Measurements from ENCODE around the gene PDE7B. TPM values are rescaled to one million over a fixed set of nuclear protein-coding genes. Genes with fewer than 3 reads are reported as not detected.

PDE7B gene
- total RNA-seq, 2 donors from 2014 or later, result 0.18 to 0.25 TPM

DNA sequence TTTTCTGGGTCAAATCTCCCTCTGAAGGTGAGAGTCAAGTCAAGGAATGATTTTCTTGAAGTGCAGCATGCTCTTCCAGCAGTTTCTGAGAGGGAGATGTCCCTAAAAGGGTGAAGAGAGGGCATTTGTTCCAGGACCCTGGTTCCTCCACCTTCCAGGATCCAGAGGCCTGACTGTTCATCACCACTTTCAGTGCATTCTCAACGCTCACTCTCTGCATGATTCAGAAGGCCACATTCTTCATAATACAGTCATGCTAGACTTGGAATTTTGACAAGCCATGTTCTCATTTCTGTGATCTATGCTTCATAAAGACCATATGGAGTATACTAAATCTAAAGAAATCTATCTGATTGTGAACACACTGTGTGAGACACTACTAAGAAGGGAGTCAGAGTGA lies 85.1 kb downstream of the PDE7B start:
- no peak for DNase-seq
- H3K27me3 Mint-ChIP-seq, result no peaks in the 10 kb centered on the region
- H3K4me1 Mint-ChIP-seq, result no peaks in the 10 kb centered on the region
- H3K9me3 ChIP-seq (ENCODE audit: control insufficient read depth, low read length, poor library complexity, severe bottlenecking), result no peaks in the 10 kb centered on the region
- no peak overlapping the region for H3K4me3 Mint-ChIP-seq
- no peak overlapping the region for H3K27ac Mint-ChIP-seq
- no peaks in the 10 kb centered on the region for H3K36me3 Mint-ChIP-seq (ENCODE audit: low read depth)
- ATAC-seq, result no peak

DNA sequence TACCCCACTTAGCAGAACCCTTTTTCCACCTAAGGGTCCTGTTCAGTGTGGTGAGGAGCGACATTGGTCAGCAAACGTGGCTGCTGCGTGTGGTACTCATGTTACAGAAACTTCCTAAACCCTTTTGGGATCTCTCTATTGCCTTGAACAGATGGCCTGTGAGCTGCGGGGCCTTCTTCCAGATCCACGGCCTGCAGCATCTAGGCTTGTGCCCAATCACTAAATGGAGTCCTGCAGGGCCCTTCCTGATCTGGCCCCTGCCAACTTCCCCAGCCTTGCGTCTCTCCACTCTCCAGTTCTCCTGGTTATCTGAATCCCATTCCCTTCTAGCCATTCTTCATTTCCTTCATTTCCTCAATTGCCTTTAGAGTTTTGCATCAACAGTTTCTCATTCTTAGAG lies 85.6 kb downstream of the PDE7B start:
- no peak for DNase-seq
- H3K36me3 Mint-ChIP-seq (ENCODE audit: low read depth), result no peaks in the 10 kb centered on the region
- no peak overlapping the region for H3K27ac Mint-ChIP-seq
- H3K9me3 ChIP-seq (ENCODE audit: control insufficient read depth, low read length, poor library complexity, severe bottlenecking), result no peaks in the 10 kb centered on the region
- H3K27me3 Mint-ChIP-seq, result no peaks in the 10 kb centered on the region
- H3K4me3 Mint-ChIP-seq, result no peak overlapping the region
- no peaks in the 10 kb centered on the region for H3K4me1 Mint-ChIP-seq
- no peak for ATAC-seq

DNA sequence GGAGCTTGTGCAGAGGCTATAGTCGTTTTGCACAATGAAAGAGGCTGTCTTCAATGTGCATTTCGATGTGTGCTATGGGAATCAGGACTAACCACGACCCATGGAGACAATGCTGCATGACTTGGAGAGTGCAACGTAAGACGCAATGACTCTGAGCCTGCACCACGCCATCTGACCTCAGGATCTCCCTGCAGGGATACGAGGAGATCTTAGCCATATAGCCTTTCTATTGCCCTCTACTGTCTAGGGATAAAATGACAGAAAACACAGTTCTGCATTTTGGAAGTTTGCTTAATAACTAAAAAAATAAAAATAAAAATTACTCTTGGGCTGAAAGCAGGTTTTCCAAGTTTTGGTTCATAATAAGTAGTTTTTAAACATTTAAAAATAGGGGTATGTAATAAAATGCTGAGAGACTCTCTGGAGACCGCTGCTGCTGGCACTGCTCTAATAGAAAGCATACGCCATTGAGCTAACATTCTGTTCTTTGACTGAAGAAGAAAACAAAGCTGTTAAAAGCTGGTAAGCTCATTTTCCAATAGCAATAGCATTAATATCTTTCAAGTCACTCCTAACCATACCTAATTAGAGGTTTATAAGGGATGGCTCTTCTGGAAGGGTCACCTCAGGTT lies 87.2 kb downstream of the PDE7B start:
- no peaks in the 10 kb centered on the region for H3K36me3 Mint-ChIP-seq (ENCODE audit: low read depth)
- no peaks in the 10 kb centered on the region for H3K4me1 Mint-ChIP-seq
- H3K27me3 Mint-ChIP-seq, result no peaks in the 10 kb centered on the region
- H3K27ac Mint-ChIP-seq, result no peak overlapping the region
- DNase-seq (no peak), ATAC-seq (no peak)
- H3K4me3 Mint-ChIP-seq, result no peak overlapping the region
- H3K9me3 ChIP-seq (ENCODE audit: control insufficient read depth, low read length, poor library complexity, severe bottlenecking), result no peaks in the 10 kb centered on the region

DNA sequence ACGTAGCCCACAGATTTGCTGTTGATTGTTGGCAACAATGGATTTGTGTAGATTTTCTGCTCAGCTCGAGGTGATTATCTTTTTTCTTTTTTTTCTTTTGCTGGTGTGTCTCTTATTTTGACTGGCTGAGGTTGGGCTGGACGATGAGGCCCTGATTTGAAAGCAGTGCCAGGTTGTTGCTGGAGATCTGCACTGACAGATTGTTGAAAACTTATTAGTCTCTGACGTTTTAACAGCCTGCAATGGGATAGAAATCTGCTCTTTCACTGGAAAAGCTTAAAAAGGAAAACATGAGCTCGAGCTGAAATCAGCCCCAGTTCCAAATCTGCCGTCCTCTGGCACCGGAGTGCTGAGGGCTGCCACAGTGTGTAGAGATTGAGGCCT lies 87.7 kb downstream of the PDE7B start:
- Mint-ChIP-seq H3K27ac (no peak overlapping the region), H3K4me1 (no peaks in the 10 kb centered on the region), H3K4me3 (no peak overlapping the region), H3K27me3 (no peaks in the 10 kb centered on the region), H3K36me3 (ENCODE audit: low read depth) (no peaks in the 10 kb centered on the region)
- no peaks in the 10 kb centered on the region for H3K9me3 ChIP-seq (ENCODE audit: control insufficient read depth, low read length, poor library complexity, severe bottlenecking)
- DNase-seq, result no peak
- ATAC-seq, result no peak

DNA sequence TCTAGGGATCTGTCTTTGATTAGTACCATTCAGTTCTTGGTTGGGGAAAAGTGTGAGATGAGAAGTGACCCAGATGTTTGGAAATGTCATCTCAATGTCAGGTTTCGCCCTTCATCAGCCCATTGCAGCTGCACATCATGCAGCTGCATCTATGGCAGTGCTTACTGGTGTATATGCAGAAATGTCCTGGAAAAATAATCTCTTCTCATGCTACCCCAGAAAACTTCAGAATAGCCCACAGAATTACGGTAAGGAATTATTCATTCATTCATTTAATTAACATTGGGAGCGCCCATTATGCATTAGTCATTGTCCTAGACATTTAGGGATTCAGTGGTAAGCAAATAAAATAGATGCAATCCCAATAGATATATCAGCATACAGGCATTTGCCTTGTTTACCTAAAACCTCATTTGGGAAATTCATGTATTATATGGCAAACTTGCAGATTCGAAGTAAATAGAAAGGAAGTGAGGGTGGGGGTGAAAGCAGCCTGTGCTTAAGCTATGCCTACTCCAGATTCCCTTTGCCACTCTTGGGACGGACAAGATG lies 89.2 kb downstream of the PDE7B start:
- Mint-ChIP-seq H3K27ac (no peak overlapping the region), H3K4me1 (no peaks in the 10 kb centered on the region), H3K27me3 (no peaks in the 10 kb centered on the region), H3K36me3 (ENCODE audit: low read depth) (no peaks in the 10 kb centered on the region), H3K4me3 (no peak overlapping the region)
- no peak for DNase-seq
- ATAC-seq, result no peak
- H3K9me3 ChIP-seq (ENCODE audit: control insufficient read depth, low read length, poor library complexity, severe bottlenecking), result no peaks in the 10 kb centered on the region

DNA sequence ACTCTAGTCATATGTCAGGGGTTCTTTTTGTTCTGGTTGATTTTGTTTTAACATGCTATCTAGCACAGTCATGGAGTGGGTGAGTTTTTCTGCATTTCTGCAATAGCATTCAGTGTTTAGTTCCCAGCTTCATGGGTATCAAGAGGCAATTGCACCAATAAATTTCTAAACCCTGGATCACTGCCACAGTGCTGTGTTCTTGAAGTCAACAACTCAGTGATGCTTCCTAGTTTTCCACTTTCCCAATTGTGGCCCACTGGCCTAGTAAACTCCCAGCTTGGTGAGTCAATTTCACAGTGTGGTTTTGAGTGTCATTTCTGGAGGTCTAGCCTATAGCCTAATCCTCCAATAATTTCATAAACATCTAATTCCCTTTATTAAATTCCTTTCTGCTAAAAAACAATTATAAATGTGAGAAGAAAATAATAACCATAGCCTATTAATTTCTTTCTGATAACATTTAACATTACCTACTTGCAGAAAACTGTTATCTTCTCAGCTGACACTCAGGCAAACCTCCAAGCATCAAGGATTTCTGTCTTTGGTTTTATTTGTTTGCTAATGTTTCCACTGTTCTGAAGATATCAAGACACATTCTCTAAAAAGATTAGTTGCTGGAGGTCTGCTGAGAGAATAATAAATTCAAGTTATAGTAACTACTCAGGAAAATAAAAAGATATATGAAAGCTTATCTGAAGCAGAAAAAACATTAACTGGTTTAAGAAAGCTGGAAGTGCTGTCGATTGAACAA lies 89.9 kb downstream of the PDE7B start:
- no peak overlapping the region for H3K4me3 Mint-ChIP-seq
- no peak for ATAC-seq
- H3K27ac Mint-ChIP-seq, result no peak overlapping the region
- no peaks in the 10 kb centered on the region for H3K9me3 ChIP-seq (ENCODE audit: control insufficient read depth, low read length, poor library complexity, severe bottlenecking)
- DNase-seq, result no peak
- no peaks in the 10 kb centered on the region for H3K36me3 Mint-ChIP-seq (ENCODE audit: low read depth)
- H3K4me1 Mint-ChIP-seq, result no peaks in the 10 kb centered on the region
- H3K27me3 Mint-ChIP-seq, result no peaks in the 10 kb centered on the region

DNA sequence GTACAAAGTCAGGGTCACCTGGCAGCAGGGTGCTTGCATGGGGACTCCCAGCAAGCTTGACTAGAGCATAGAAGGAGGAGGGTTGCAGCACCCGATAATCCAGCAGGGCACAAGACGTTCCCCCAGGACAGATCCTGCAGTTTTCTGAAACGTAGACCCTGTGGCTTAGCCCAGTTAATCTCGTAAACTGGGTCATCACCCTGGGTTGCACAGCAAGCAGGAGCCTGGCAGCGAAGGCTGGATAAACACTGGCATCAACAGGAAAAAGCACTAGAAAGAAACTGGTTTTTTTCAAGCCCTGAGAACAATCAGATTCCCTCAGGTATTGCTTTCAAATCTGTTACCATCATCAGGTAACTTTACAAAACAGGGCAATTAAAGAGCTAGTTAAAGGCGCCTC lies 92.6 kb downstream of the PDE7B start:
- ATAC-seq (no peak), DNase-seq (no peak)
- Mint-ChIP-seq H3K27me3 (no peaks in the 10 kb centered on the region), H3K4me3 (no peak overlapping the region), H3K27ac (no peak overlapping the region), H3K4me1 (no peaks in the 10 kb centered on the region), H3K36me3 (ENCODE audit: low read depth) (no peaks in the 10 kb centered on the region)
- no peaks in the 10 kb centered on the region for H3K9me3 ChIP-seq (ENCODE audit: control insufficient read depth, low read length, poor library complexity, severe bottlenecking)

DNA sequence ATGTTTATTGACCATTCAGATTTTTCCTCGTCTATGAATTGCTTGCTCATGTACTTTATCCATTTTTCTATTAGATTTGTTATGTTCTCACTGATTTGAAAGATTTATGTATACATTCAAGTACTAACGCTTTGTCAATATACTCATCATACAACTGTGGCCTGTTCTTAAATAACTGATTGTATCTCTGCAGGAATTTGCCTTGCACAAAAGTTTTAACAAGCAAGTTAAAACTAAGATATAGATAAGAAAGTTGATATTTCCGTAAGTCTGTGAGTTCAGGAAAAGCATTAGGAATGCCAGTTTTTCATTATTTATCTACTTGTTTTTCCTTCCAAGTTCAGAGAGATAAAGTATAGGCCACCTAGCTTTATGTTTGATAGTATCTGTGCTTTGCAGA lies 95.2 kb downstream of the PDE7B start:
- ATAC-seq (no peak), DNase-seq (no peak)
- Mint-ChIP-seq H3K4me1 (no peaks in the 10 kb centered on the region), H3K4me3 (no peak overlapping the region), H3K27me3 (no peaks in the 10 kb centered on the region), H3K36me3 (ENCODE audit: low read depth) (no peaks in the 10 kb centered on the region), H3K27ac (no peak overlapping the region)
- no peaks in the 10 kb centered on the region for H3K9me3 ChIP-seq (ENCODE audit: control insufficient read depth, low read length, poor library complexity, severe bottlenecking)

DNA sequence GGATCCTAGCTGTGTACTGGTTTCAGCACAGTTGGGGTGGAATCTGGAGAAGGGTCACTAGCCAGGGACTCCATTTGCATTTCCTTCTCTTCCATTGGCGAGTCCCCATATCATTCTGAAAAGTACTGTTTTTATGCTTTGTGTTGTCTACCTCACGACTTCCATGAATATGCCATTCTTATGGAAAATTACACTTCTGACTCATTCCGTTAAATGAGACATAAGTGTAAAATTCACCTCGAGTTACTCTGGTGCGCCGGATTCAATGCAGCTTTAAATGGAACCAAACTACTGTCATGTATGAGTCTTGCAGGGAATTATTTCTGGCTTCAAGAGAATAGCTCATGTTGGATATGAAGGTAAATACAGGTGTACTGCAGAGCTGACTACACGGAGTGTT lies 99.2 kb downstream of the PDE7B start:
- ATAC-seq, result no peak
- no peak for DNase-seq
- H3K9me3 ChIP-seq (ENCODE audit: control insufficient read depth, low read length, poor library complexity, severe bottlenecking), result no peaks in the 10 kb centered on the region
- H3K27ac Mint-ChIP-seq, result no peak overlapping the region
- no peak overlapping the region for H3K4me3 Mint-ChIP-seq
- no peaks in the 10 kb centered on the region for H3K4me1 Mint-ChIP-seq
- H3K27me3 Mint-ChIP-seq, result no peaks in the 10 kb centered on the region
- H3K36me3 Mint-ChIP-seq (ENCODE audit: low read depth), result no peaks in the 10 kb centered on the region

DNA sequence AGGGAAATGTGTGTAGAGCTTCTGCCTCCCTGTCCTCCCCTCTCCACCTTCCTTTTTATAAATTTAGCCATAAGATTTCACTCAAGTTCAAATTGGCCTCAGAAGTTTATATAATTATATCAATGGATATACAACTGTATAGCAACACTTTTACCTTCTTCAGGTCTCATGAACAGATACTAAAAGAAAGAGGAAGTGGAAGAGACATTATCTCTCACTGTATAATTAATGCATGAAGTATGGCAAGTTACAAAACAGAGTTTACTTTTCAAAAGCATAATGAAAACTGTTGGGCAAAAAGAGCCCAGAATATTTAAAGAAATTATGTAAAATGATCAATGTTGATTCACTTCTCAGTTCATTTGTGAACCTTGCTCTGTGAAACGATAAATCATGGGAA lies 99.7 kb downstream of the PDE7B start:
- H3K4me3 Mint-ChIP-seq, result no peak overlapping the region
- ATAC-seq, result no peak
- no peaks in the 10 kb centered on the region for H3K4me1 Mint-ChIP-seq
- no peaks in the 10 kb centered on the region for H3K27me3 Mint-ChIP-seq
- DNase-seq, result no peak
- no peaks in the 10 kb centered on the region for H3K36me3 Mint-ChIP-seq (ENCODE audit: low read depth)
- no peaks in the 10 kb centered on the region for H3K9me3 ChIP-seq (ENCODE audit: control insufficient read depth, low read length, poor library complexity, severe bottlenecking)
- no peak overlapping the region for H3K27ac Mint-ChIP-seq

DNA sequence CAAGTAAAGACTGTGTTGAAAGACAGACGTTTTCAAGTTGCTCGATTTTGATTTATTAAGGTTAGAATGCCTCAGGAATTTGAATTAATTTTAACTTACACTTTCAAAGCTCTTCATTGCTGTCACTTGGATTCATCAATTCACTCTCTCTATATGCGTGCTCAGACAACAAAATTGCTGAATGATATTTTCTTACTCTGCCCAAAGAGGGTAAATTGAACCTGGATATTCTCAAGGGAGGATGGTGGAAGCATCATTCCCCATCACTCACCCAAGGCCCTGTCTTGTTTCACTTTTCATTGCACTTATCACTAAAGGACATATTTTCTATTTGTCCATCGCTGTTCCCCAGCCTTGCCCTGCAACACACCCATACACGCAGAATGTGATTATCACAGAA lies 102.3 kb downstream of the PDE7B start:
- Mint-ChIP-seq H3K4me1 (no peaks in the 10 kb centered on the region), H3K4me3 (no peak overlapping the region), H3K36me3 (ENCODE audit: low read depth) (no peaks in the 10 kb centered on the region), H3K27me3 (no peaks in the 10 kb centered on the region), H3K27ac (no peak overlapping the region)
- DNase-seq, result no peak
- no peaks in the 10 kb centered on the region for H3K9me3 ChIP-seq (ENCODE audit: control insufficient read depth, low read length, poor library complexity, severe bottlenecking)
- no peak for ATAC-seq

DNA sequence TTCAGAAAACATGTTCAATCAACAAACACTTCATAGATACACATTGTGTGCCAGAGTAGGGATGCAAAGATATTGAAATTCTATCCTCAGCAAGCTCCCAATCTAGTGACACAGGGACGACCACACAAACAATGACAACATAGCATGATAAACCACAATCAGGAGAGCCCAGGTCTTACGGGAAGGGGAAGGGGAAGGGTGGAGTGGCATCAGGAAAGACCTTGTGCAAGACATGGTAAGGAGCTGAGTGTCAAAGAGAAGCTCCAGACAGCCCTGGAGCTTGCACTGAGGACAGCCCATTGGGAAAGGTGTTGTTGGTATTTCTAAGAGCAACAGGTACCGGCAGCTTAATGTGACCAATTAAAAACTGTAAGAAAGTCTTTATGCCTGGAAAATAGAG lies 103.6 kb downstream of the PDE7B start:
- no peaks in the 10 kb centered on the region for H3K36me3 Mint-ChIP-seq (ENCODE audit: low read depth)
- H3K4me3 Mint-ChIP-seq, result no peak overlapping the region
- H3K4me1 Mint-ChIP-seq, result no peaks in the 10 kb centered on the region
- ATAC-seq (no peak), DNase-seq (no peak)
- no peak overlapping the region for H3K27ac Mint-ChIP-seq
- no peaks in the 10 kb centered on the region for H3K9me3 ChIP-seq (ENCODE audit: control insufficient read depth, low read length, poor library complexity, severe bottlenecking)
- no peaks in the 10 kb centered on the region for H3K27me3 Mint-ChIP-seq

DNA sequence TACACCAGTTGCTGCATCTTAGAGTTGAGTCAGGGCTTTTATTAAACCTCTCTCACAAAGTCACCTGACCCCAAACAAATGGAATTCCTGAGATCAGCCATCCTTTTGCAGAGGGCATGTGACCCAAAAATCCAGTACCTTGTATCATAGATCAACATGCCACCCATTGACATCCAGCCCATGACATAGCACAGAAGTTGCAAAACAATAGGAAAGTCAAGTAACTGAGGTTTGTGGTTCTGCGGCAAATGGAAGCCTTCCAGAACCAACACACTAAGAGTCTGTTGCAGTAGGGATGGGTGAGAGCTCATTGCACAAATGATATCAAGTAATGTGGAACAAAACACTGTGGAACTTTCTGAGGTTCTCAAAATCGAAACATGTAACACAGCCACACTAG lies 111.2 kb downstream of the PDE7B start:
- Mint-ChIP-seq H3K27ac (no peak overlapping the region), H3K27me3 (peaks cover 8% of the 10 kb centered on the region), H3K36me3 (ENCODE audit: low read depth) (no peaks in the 10 kb centered on the region), H3K4me1 (no peaks in the 10 kb centered on the region), H3K4me3 (no peak overlapping the region)
- no peaks in the 10 kb centered on the region for H3K9me3 ChIP-seq (ENCODE audit: control insufficient read depth, low read length, poor library complexity, severe bottlenecking)
- ATAC-seq (no peak), DNase-seq (no peak)

DNA sequence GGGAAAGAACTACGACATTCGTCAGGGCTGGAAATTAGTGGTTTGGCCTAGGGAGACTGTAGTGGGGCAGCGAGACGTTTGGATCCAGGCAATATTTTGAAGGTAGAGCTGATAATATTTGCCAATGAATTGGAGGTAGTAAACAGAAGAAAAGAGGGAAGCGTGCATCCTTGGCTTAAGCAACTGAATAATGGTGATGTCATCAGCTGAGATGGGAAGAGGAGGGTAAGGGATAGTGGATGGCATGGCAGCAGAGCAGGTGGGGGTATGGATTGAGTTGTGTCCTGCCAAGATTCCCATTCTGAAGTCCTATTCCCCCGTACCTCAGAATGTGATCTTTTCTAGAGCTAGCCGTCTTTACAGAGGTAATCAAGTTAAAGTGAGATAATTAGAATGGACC lies 119.2 kb downstream of the PDE7B start:
- no peaks in the 10 kb centered on the region for H3K9me3 ChIP-seq (ENCODE audit: control insufficient read depth, low read length, poor library complexity, severe bottlenecking)
- H3K36me3 Mint-ChIP-seq (ENCODE audit: low read depth), result no peaks in the 10 kb centered on the region
- H3K27ac Mint-ChIP-seq, result no peak overlapping the region
- ATAC-seq (no peak), DNase-seq (no peak)
- H3K4me1 Mint-ChIP-seq, result no peaks in the 10 kb centered on the region
- H3K27me3 Mint-ChIP-seq, result peaks cover 5% of the 10 kb centered on the region
- H3K4me3 Mint-ChIP-seq, result no peak overlapping the region

Measured in T-helper 17 cell (primary cell).